SK-N-SH (cell line): ENCODE data around the gene P2RY8. TPM values are rescaled to one million over a fixed set of nuclear protein-coding genes. Genes with fewer than 3 reads are reported as not detected.

Source experiments
- CTCF ChIA-PET: fragments of 300-600, 350-600 bp; formaldehyde crosslinking; extraction: SDS; loops from one replicate; lab custom pipeline; 2021; lab: Yijun Ruan, JAX
- POLR2A ChIA-PET: fragments of 350-600 bp; sonication (Branson Sonifier 250); formaldehyde crosslinking; extraction: SDS; loops from one replicate; lab custom pipeline; 2020; ENCODE audit warnings: antibody characterized with exemption, inconsistent platforms; lab: Yijun Ruan, JAX
- DNase-seq: peaks from one replicate; pipeline ENCODE4 v3.0.0; 2012
- H2AFZ ChIP-seq: fragments of 200-600 bp; sonication (generic); 2 replicates; pipeline ENCODE4 v1.8.1; 2016; ENCODE audit warnings: antibody characterized with exemption, mild to moderate bottlenecking, low read depth
- H3F3A ChIP-seq: fragments of 200-600 bp; sonication (generic); replicated peaks from 2 replicates; pipeline ENCODE3; 2016; ENCODE audit warnings: antibody characterized with exemption, mild to moderate bottlenecking; ENCODE audit not compliant: insufficient read depth
- H3K27ac ChIP-seq, 2 experiments: fragments of 200-500 bp in 1 of 2; fragments of 200-600 bp in 1 of 2; sonication (Bioruptor generic) in 1 of 2; sonication (generic), shearing (Covaris generic) in 1 of 2; 2 replicates each; pipeline versions ENCODE4 v1.5.1 to v1.6.1; 2014 to 2016; ENCODE audit warnings: low read depth in 2 of 2, inconsistent platforms in 1 of 2, low read length in 1 of 2, mild to moderate bottlenecking in 1 of 2, mixed read lengths in 1 of 2
- H3K27me3 ChIP-seq: fragments of 200-600 bp; sonication (generic), shearing (Covaris generic); 2 replicates; pipeline ENCODE4 v1.6.1; 2016; ENCODE audit warnings: mixed run types; ENCODE audit not compliant: insufficient read depth
- H3K36me3 ChIP-seq, 2 experiments: fragments of 200-500 bp in 1 of 2; fragments of 200-600 bp in 1 of 2; sonication (Bioruptor generic) in 1 of 2; sonication (generic) in 1 of 2; replicated peaks in 1 of 2; 2 replicates each; pipeline versions ENCODE3 to v1.5.1; 2014 to 2016; ENCODE audit warnings: low read length in 1 of 2, mild to moderate bottlenecking in 1 of 2; ENCODE audit not compliant: insufficient read depth in 2 of 2, control insufficient read depth in 1 of 2
- H3K4me1 ChIP-seq, 2 experiments: fragments of 200-500 bp in 1 of 2; fragments of 200-600 bp in 1 of 2; sonication (Bioruptor generic) in 1 of 2; sonication (generic), shearing (Covaris generic) in 1 of 2; 2 replicates each; pipeline versions ENCODE4 v1.5.1 to v1.6.1; 2014 to 2016; ENCODE audit warnings: low read depth in 1 of 2, low read length in 1 of 2, mixed run types in 1 of 2; ENCODE audit not compliant: insufficient read depth in 2 of 2, control insufficient read depth in 1 of 2
- H3K4me2 ChIP-seq: fragments of 200-600 bp; sonication (generic), shearing (Covaris generic); 2 replicates; pipeline ENCODE4 v1.6.1; 2017; ENCODE audit warnings: mixed run types
- H3K4me3 ChIP-seq, 2 experiments: fragments of 200-500 bp in 1 of 2; fragments of 200-600 bp in 1 of 2; sonication (Bioruptor generic) in 1 of 2; sonication (generic), shearing (Covaris generic) in 1 of 2; 2 replicates each; pipeline versions ENCODE4 v1.5.1 to v1.8.1; 2014 to 2016; ENCODE audit warnings: low read depth in 2 of 2, inconsistent platforms in 1 of 2, low read length in 1 of 2, mild to moderate bottlenecking in 1 of 2, mixed read lengths in 1 of 2, moderate library complexity in 1 of 2
- H3K79me2 ChIP-seq: fragments of 200-600 bp; sonication (generic); 2 replicates; pipeline ENCODE4 v1.8.1; 2017; ENCODE audit warnings: mild to moderate bottlenecking; ENCODE audit not compliant: insufficient read depth
- H3K9ac ChIP-seq: fragments of 200-600 bp; sonication (generic); 2 replicates; pipeline ENCODE4 v1.6.1; 2017; ENCODE audit warnings: mixed run types
- H3K9me2 ChIP-seq: fragments of 200-600 bp; sonication (generic); 2 replicates; pipeline ENCODE4 v1.6.1; 2017; ENCODE audit warnings: mixed run types
- H3K9me3 ChIP-seq: fragments of 200-600 bp; sonication (generic); 2 replicates; pipeline ENCODE4 v1.6.1; 2017; ENCODE audit warnings: mixed run types, mild to moderate bottlenecking, moderate library complexity
- H4K20me1 ChIP-seq: fragments of 200-600 bp; sonication (generic); 2 replicates; pipeline ENCODE4 v1.6.1; 2017; ENCODE audit warnings: mild to moderate bottlenecking, mixed run types; ENCODE audit not compliant: insufficient read depth
- CTCF ChIP-seq: fragments of 200-600 bp; sonication (generic); IDR thresholded peaks from 2 replicates; pipeline ENCODE4 v1.6.1; 2017; ENCODE audit warnings: antibody characterized with exemption, mild to moderate bottlenecking, moderate library complexity
- ELF1 ChIP-seq: IDR thresholded peaks from 2 replicates; pipeline ENCODE4 v1.4.0; 2012
- EZH2phosphoT487 ChIP-seq: fragments of 200-600 bp; sonication (generic); IDR thresholded peaks from 2 replicates; pipeline ENCODE4 v1.6.1; 2017; ENCODE audit warnings: low read depth, mixed run types, mild to moderate bottlenecking, antibody characterized with exemption, moderate library complexity, borderline replicate concordance
- GABPA ChIP-seq: IDR thresholded peaks from 2 replicates; pipeline ENCODE4 v1.4.0; 2012; ENCODE audit warnings: low read depth, mild to moderate bottlenecking
- GATA2 ChIP-seq: sonication (generic); formaldehyde crosslinking; IDR thresholded peaks from 2 replicates; pipeline ENCODE4 v1.5.0; 2020; ENCODE audit warnings: mild to moderate bottlenecking, missing genetic modification reagents
- JUND ChIP-seq: IDR thresholded peaks from 2 replicates; pipeline ENCODE4 v1.4.0; 2012
- MEF2A ChIP-seq: IDR thresholded peaks from 2 replicates; pipeline ENCODE4 v1.4.0; 2012; ENCODE audit warnings: low read depth, borderline replicate concordance
- MXI1 ChIP-seq: IDR thresholded peaks from 2 replicates; pipeline ENCODE4 v1.6.1; 2012; ENCODE audit warnings: mild to moderate bottlenecking, low read depth, low read length, improper control_type of control experiment
- NFIC ChIP-seq: IDR thresholded peaks from 2 replicates; pipeline ENCODE4 v1.4.0; 2012; ENCODE audit warnings: borderline replicate concordance
- PBX3 ChIP-seq: IDR thresholded peaks from 2 replicates; pipeline ENCODE4; 2012
- RAD21 ChIP-seq: IDR thresholded peaks from 2 replicates; pipeline ENCODE4 v1.6.1; 2012; ENCODE audit warnings: mild to moderate bottlenecking, low read length
- RCOR1 ChIP-seq: fragments of 150-350 bp; IDR thresholded peaks from 2 replicates; pipeline ENCODE4 v1.6.1; 2017; ENCODE audit warnings: antibody characterized with exemption, low read length
- SMC3 ChIP-seq: IDR thresholded peaks from 2 replicates; pipeline ENCODE4 v1.6.1; 2012; ENCODE audit warnings: low read depth, low read length, improper control_type of control experiment
- TCF12 ChIP-seq: IDR thresholded peaks from 2 replicates; pipeline ENCODE4 v1.4.0; 2012
- TEAD4 ChIP-seq: IDR thresholded peaks from 2 replicates; pipeline ENCODE4 v1.4.0; 2012; ENCODE audit warnings: mild to moderate bottlenecking, borderline replicate concordance; ENCODE audit not compliant: insufficient read depth
- USF2 ChIP-seq: fragments of 150-350 bp; IDR thresholded peaks from 2 replicates; pipeline ENCODE4 v1.6.1; 2017; ENCODE audit warnings: antibody characterized with exemption, low read length, low read depth, borderline replicate concordance
- YY1 ChIP-seq: IDR thresholded peaks from 2 replicates; pipeline ENCODE4 v1.4.0; 2012; ENCODE audit warnings: low read depth, mild to moderate bottlenecking
- WGBS: methylation state at CpG from one replicate; pipeline ENCODE4 v1.1.6; 2017; ENCODE audit warnings: low lambda C conversion rate; 5-methylcytosine and 5-hydroxymethylcytosine counted together
- polyA plus RNA-seq, 3 experiments: library from polyadenylated mRNA; depleted of rRNA; stranded (reverse); fragments of >200 nt; gene quantifications; 2 replicates each; pipeline ENCODE4 v1.2.3, GENCODE V29; 2012
- TF ChIP-seq, protein P1 (sequence below): IDR thresholded peaks from 2 replicates; pipeline ENCODE4 v1.4.0; 2012; ENCODE audit warnings: low read depth, borderline replicate concordance
- TF ChIP-seq, protein P2 (sequence below): fragments of 150-350 bp; IDR thresholded peaks from 2 replicates; pipeline ENCODE4 v1.6.1; 2016; ENCODE audit warnings: mild to moderate bottlenecking, low read depth, low read length

The P2RY8 gene
- polyA plus RNA-seq, 1 of the 3 experiments (the other 2 are of a cell fraction), result 0.08 TPM

DNA sequence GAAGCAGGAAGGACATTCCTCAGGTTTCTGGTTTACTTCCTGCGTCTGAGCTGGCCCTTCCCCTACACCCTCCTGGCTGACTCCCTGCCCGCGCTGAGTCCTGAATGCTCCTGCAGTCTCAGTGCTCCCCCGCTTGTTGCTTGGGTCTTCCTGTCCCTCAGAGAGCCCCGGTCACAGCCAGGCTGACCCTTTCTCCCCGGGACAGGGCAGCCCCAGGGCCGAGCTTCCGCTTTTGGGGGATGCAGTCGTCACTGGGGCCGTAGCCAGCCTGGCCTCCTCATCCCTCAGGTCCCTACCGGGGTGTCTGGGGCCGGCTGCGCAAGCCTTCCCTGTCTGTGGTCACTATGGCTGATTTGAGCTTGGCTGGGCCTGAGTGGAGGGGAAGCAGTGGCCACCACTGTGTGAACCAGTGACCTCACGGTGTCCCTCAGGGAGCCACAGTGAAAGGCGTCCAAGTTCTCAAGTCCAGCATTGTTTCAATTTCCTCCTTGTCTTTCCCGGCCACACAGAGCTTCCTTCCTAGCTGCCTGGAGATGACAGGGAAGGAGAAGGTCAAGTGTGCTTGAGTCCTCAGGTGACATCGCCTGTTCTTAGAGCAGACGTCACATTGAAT, 50.1 kb downstream of the P2RY8 start:
- Histone ChIP-seq H3F3A (peaks cover 11% of the 10 kb centered on the region), H3K4me3 (no peak overlapping the region), H3K4me1 (no peaks in the 10 kb centered on the region), H3K27ac (no peak overlapping the region), H3K27me3 (peaks cover 12% of the 10 kb centered on the region; the same call in 1 of the 2 replicates), H2AFZ (peak overlapping the region; percentile 6; the same call in 1 of the 2 replicates), H3K4me2 (no peak overlapping the region), H3K79me2 (no peaks in the 10 kb centered on the region), H4K20me1 (no peaks in the 10 kb centered on the region), H3K9me3 (no peaks in the 10 kb centered on the region), H3K36me3 (no peaks in the 10 kb centered on the region), H3K9me2 (no peaks in the 10 kb centered on the region), H3K9ac (no peak overlapping the region)
- CTCF ChIA-PET, result no interaction called here
- TF ChIP-seq TEAD4 (no peak), TCF12 (no peak), YY1 (no peak), GABPA (peak; percentile 48; the same call in 1 of the 2 replicates)
- 38% methylated on average over 10 of the region's 18 CpGs for WGBS
- no peak for DNase-seq
- POLR2A ChIA-PET, result no interaction called here

- no peak for DNase-seq
- WGBS, result 12% methylated on average over 5 of the region's 5 CpGs
- H3K9me2 ChIP-seq, result no peaks in the 10 kb centered on the region
- H3K27ac ChIP-seq, result no peak overlapping the region
- H3K27me3 ChIP-seq, result peaks cover 12% of the 10 kb centered on the region; the same call in 1 of the 2 replicates
- ChIA-PET POLR2A (no interaction called here), CTCF (no interaction called here)
- no peaks in the 10 kb centered on the region for H3K36me3 ChIP-seq
- H3K4me3 ChIP-seq, result no peak overlapping the region
- no peaks in the 10 kb centered on the region for H3K9me3 ChIP-seq
- peaks cover 6% of the 10 kb centered on the region for H3F3A ChIP-seq
- H3K79me2 ChIP-seq, result no peaks in the 10 kb centered on the region
- TF ChIP-seq ELF1, result no peak
- TF ChIP-seq RCOR1, result no peak
- no peak for TF ChIP-seq NFIC
- no peak for TF ChIP-seq RAD21
- TF ChIP-seq SMC3, result no peak
- TF ChIP-seq GATA2 (CRISPR knock-in tag), result no peak
- TF ChIP-seq EZH2phosphoT487, result no peak
- TF ChIP-seq MXI1, result no peak
- TF ChIP-seq MEF2A, result no peak
- no peak for TF ChIP-seq JUND
- TF ChIP-seq CTCF, result no peak
- no peak for TF ChIP-seq USF2
- TF ChIP-seq TEAD4, result no peak
- TF ChIP-seq, protein P1, sequence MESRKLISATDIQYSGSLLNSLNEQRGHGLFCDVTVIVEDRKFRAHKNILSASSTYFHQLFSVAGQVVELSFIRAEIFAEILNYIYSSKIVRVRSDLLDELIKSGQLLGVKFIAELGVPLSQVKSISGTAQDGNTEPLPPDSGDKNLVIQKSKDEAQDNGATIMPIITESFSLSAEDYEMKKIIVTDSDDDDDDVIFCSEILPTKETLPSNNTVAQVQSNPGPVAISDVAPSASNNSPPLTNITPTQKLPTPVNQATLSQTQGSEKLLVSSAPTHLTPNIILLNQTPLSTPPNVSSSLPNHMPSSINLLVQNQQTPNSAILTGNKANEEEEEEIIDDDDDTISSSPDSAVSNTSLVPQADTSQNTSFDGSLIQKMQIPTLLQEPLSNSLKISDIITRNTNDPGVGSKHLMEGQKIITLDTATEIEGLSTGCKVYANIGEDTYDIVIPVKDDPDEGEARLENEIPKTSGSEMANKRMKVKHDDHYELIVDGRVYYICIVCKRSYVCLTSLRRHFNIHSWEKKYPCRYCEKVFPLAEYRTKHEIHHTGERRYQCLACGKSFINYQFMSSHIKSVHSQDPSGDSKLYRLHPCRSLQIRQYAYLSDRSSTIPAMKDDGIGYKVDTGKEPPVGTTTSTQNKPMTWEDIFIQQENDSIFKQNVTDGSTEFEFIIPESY, result no peak
- TF ChIP-seq, protein P2, sequence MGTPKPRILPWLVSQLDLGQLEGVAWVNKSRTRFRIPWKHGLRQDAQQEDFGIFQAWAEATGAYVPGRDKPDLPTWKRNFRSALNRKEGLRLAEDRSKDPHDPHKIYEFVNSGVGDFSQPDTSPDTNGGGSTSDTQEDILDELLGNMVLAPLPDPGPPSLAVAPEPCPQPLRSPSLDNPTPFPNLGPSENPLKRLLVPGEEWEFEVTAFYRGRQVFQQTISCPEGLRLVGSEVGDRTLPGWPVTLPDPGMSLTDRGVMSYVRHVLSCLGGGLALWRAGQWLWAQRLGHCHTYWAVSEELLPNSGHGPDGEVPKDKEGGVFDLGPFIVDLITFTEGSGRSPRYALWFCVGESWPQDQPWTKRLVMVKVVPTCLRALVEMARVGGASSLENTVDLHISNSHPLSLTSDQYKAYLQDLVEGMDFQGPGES, result no peak
- no peak for TF ChIP-seq TCF12
- TF ChIP-seq PBX3, result no peak
- TF ChIP-seq, all 33 proteins: peak for 0
- no peak overlapping the region for H3K9ac ChIP-seq
- no peaks in the 10 kb centered on the region for H3K4me1 ChIP-seq
- peak overlapping the region; percentile 6; the same call in 1 of the 2 replicates for H2AFZ ChIP-seq
- H3K4me2 ChIP-seq, result no peak overlapping the region
- H4K20me1 ChIP-seq, result no peaks in the 10 kb centered on the region
These were observed 50.8 kb downstream of the P2RY8 start for GRCh38 chrX:1486177-1486576.
